HT1080 (cell line): Measurements from ENCODE around the gene INPP4B. TPM values are rescaled to one million over a fixed set of nuclear protein-coding genes. Genes with fewer than 3 reads are reported as not detected.

ENCODE experiments used
- DNase-seq: peaks from one replicate; pipeline ENCODE4 v3.0.0-alpha.2; 2015; ENCODE audit warnings: low read depth
- total RNA-seq: library from RNA; depleted of rRNA; stranded (reverse); fragments of >200 nt; shearing (Covaris generic); gene quantifications from 2 replicates; pipeline ENCODE4 v1.2.3, GENCODE V29; 2014

The INPP4B gene
- total RNA-seq, 1 experiment from 2014 or later, result 9.3 TPM

GRCh38 chr4:142314247-142314646 lies 531.9 kb downstream of the INPP4B start:
- DNase-seq, result no peak

- DNase-seq, result no peak
Observed at GRCh38 chr4:142312391-142312790, 533.7 kb downstream of the INPP4B start.

GRCh38 chr4:142311916-142312315 lies 534.2 kb downstream of the INPP4B start:
- no peak for DNase-seq

GRCh38 chr4:142309772-142310171 lies 536.3 kb downstream of the INPP4B start:
- no peak for DNase-seq

GRCh38 chr4:142307857-142308256 lies 538.2 kb downstream of the INPP4B start:
- DNase-seq, result no peak

GRCh38 chr4:142297313-142297712 lies 548.8 kb downstream of the INPP4B start:
- no peak for DNase-seq

- DNase-seq, result no peak
Observed at GRCh38 chr4:142293536-142293935, 552.6 kb downstream of the INPP4B start.

GRCh38 chr4:142292231-142292630 lies 553.9 kb downstream of the INPP4B start:
- no peak for DNase-seq

GRCh38 chr4:142291299-142292050 lies 554.6 kb downstream of the INPP4B start:
- DNase-seq, result no peak

GRCh38 chr4:142287371-142287770 lies 558.7 kb downstream of the INPP4B start:
- DNase-seq, result no peak

GRCh38 chr4:142285222-142285583 lies 560.9 kb downstream of the INPP4B start:
- no peak for DNase-seq

- DNase-seq, result no peak
Observed at GRCh38 chr4:142284402-142285221, 561.5 kb downstream of the INPP4B start.

GRCh38 chr4:142282870-142283431 lies 563.1 kb downstream of the INPP4B start:
- DNase-seq, result no peak

- no peak for DNase-seq
Observed at GRCh38 chr4:142281999-142282398, 564.1 kb downstream of the INPP4B start.

- DNase-seq, result no peak
Observed at GRCh38 chr4:142278663-142279062, 567.4 kb downstream of the INPP4B start.

GRCh38 chr4:142278171-142278570 lies 567.9 kb downstream of the INPP4B start:
- no peak for DNase-seq

- peak; percentile 59 for DNase-seq
Observed at GRCh38 chr4:142274137-142274536, 572.0 kb downstream of the INPP4B start.

GRCh38 chr4:142272452-142272851 lies 573.6 kb downstream of the INPP4B start:
- DNase-seq, result no peak

GRCh38 chr4:142271832-142272231 lies 574.3 kb downstream of the INPP4B start:
- no peak for DNase-seq

- DNase-seq, result no peak
Observed at GRCh38 chr4:142267101-142267500, 579.0 kb downstream of the INPP4B start.

GRCh38 chr4:142265946-142266345 lies 580.2 kb downstream of the INPP4B start:
- no peak for DNase-seq

- peak; percentile 59 for DNase-seq
Observed at GRCh38 chr4:142265536-142265935, 580.6 kb downstream of the INPP4B start.
